Left lung (tissue), 10 donors: ENCODE data around the gene C11orf98. TPM values are rescaled to one million over a fixed set of nuclear protein-coding genes. Genes with fewer than 3 reads are reported as not detected.
"Not testable (repeated sequence)": the region's sequence is repeated elsewhere in the genome, so short reads cannot be mapped to it uniquely, and the experiment has no call there.

Source experiments
- ATAC-seq: fragments of 200-7000 bp; cut with Tn5 transposase; one replicate; pipeline ENCODE4 v1.9.1; 2020; ENCODE audit warnings: moderate library complexity
- DNase-seq, 4 donors: peaks; one replicate each; pipeline ENCODE4 v3.0.0-alpha.2; 2013 to 2020
- H3K27ac ChIP-seq, 2 donors: fragments of 200-600 bp; sonication (generic) in 1 of 2; one replicate each; pipeline versions ENCODE4 v1.5.0 to v1.8.0; 2020 to 2021
- H3K27me3 ChIP-seq, 2 donors: fragments of 200-600 bp; sonication (generic) in 1 of 2; one replicate each; pipeline versions ENCODE4 v1.5.0 to v1.8.0; 2020 to 2021
- H3K36me3 ChIP-seq, 2 donors: fragments of 200-600 bp; sonication (generic) in 1 of 2; one replicate each; pipeline versions ENCODE4 v1.5.0 to v1.8.0; 2020 to 2021
- H3K4me1 ChIP-seq, 2 donors: fragments of 200-600 bp; one replicate each; pipeline ENCODE4 v1.8.0; 2021
- H3K4me3 ChIP-seq, 2 donors: fragments of 200-600 bp; sonication (generic) in 1 of 2; one replicate each; pipeline versions ENCODE4 v1.5.0 to v1.8.0; 2020 to 2021; ENCODE audit warnings: mild to moderate bottlenecking in 1 of 2
- H3K9me3 ChIP-seq, 2 donors: fragments of 200-600 bp; sonication (generic) in 1 of 2; one replicate each; pipeline versions ENCODE4 v1.5.0 to v1.8.0; 2020 to 2021
- CTCF ChIP-seq, 2 donors: fragments of 200-600 bp; sonication (generic) in 1 of 2; IDR thresholded peaks; one replicate each; pipeline versions ENCODE4 v1.5.0 to v1.8.0; 2021; ENCODE audit warnings: antibody characterized with exemption in 2 of 2
- intact Hi-C, 2 donors: fragments of 100-400 bp; cut with DNase I; formaldehyde crosslinking; loops; one replicate each; pipeline versions ENCODE4 v1.11.2 to v1.14.2; 2022
- polyA plus RNA-seq, 6 donors: library from polyadenylated mRNA; unstranded; fragments of 120-200 nt; gene quantifications; one replicate each; pipeline ENCODE4 v1.2.1, GENCODE V29; 2013; ENCODE audit not compliant: insufficient read length in 6 of 6
- total RNA-seq, 2 donors: library from RNA; stranded (reverse); fragmentation: NEBNext Ultra II Directional; extraction: Animal tissue kit (Norgen Biotek cat#: 25700); gene quantifications; one replicate each; pipeline ENCODE4 v1.2.1, GENCODE V29; 2021
- donor health status: DM: no; HTN: yes; CAD: no.
- donor health status: DM: no; HTN: no; CAD: no.

C11orf98 gene
- total and polyA plus RNA-seq, 8 donors = 42.6 to 65.5 (median 51.1) TPM

GRCh38 chr11:62654297-62654696 is 10.7 kb downstream of the C11orf98 start:
- Histone ChIP-seq H3K9me3 (no peaks in the 10 kb centered on the region), H3K27ac (no peak overlapping the region), H3K4me3 (no peak overlapping the region)

GRCh38 chr11:62652161-62653006 is 12.6 kb downstream of the C11orf98 start:
- Histone ChIP-seq H3K36me3 (peaks cover 0 to 32% of the 10 kb centered on the region in 2 donors), H3K9me3 (no peaks in the 10 kb centered on the region), H3K4me1 (peaks cover 5 to 20% of the 10 kb centered on the region in 2 donors), H3K27ac (peak overlapping the region; percentile 90 to 96), H3K4me3 (peak overlapping the region; percentile 80 to 84), H3K27me3 (no peaks in the 10 kb centered on the region)
- no peak for DNase-seq
- intact Hi-C loops = no loop called here
- peak; percentile 14 for ATAC-seq
- no peak for TF ChIP-seq CTCF (IDR thresholded peaks at IDR 0.05)

More at GRCh38 chr11:62654297-62654696, 10.7 kb downstream of the C11orf98 start:
- no peak for DNase-seq
- Histone ChIP-seq H3K4me1 (peaks cover 5 to 17% of the 10 kb centered on the region in 2 donors), H3K27me3 (no peaks in the 10 kb centered on the region), H3K36me3 (peaks cover 0 to 12% of the 10 kb centered on the region in 2 donors)
- TF ChIP-seq CTCF (IDR thresholded peaks at IDR 0.05) = no peak
- ATAC-seq = no peak
- intact Hi-C loops = no loop called here

DNA sequence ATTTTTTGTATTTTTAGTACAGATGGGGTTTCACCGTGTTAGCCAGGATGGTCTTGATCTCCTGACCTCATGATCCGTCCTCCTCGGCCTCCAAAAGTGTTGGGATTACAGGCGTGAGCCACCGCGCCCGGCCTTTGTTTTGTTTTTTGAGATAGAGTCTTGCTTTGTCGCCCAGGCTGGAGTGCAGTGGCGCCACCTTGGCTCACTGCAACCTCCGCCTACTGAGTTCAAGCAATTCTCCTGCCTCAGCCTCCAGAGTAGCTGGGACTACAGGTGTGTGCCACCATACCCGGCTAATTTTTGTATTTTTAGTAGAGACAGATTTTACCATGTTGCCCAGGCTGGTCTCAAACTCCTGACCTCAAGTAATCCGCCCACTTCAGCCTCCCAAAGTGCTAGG is 14.7 kb downstream of the C11orf98 start:
- H3K4me3 ChIP-seq, H3K27ac ChIP-seq, ATAC-seq, intact Hi-C loops, H3K9me3 ChIP-seq, H3K27me3 ChIP-seq: not testable (repeated sequence)
- DNase-seq = peak in 1 of 4 donors; percentile 36
- Histone ChIP-seq H3K36me3 (peaks cover 0 to 33% of the 10 kb centered on the region in 2 donors), H3K4me1 (peaks cover 17 to 35% of the 10 kb centered on the region in 2 donors)

DNA sequence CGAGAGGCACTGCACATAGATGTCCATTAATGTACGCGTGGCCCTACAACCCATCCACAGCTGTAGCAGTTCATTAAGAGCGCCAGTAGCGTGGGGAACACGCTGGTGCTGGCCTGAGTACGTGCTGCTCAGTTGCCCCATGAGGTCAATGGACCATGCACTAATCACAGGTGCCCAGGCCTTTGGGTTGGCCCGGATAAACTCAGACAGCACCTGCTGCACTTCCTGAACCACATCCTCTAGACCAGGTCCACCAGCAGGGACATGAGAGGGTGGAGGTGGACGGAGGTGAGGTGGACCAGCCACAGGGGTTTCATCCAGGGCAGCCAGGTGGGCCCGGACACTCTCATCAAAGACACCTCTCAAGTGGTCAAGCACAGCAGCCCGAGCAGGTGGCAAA is 15.5 kb downstream of the C11orf98 start:
- Histone ChIP-seq H3K4me3 (no peak overlapping the region), H3K27me3 (no peaks in the 10 kb centered on the region), H3K27ac (no peak overlapping the region), H3K4me1 (peaks cover 20 to 43% of the 10 kb centered on the region in 2 donors), H3K36me3 (peaks cover 0 to 33% of the 10 kb centered on the region in 2 donors), H3K9me3 (no peaks in the 10 kb centered on the region)
- intact Hi-C loops = no loop called here
- ATAC-seq (no peak), DNase-seq (no peak)
- TF ChIP-seq CTCF (IDR thresholded peaks at IDR 0.05) = no peak

GRCh38 chr11:62648967-62649364 is 16.0 kb downstream of the C11orf98 start:
- Histone ChIP-seq H3K4me3 (no peak overlapping the region), H3K4me1 (peaks cover 20 to 46% of the 10 kb centered on the region in 2 donors), H3K9me3 (no peaks in the 10 kb centered on the region), H3K27me3 (no peaks in the 10 kb centered on the region), H3K27ac (no peak overlapping the region), H3K36me3 (peaks cover 0 to 33% of the 10 kb centered on the region in 2 donors)
- intact Hi-C loops = no loop called here
- DNase-seq (no peak), ATAC-seq (no peak)
- TF ChIP-seq CTCF (IDR thresholded peaks at IDR 0.05) = no peak
